ENCODE measurements around the gene SLC29A2. TPM values are rescaled to one million over a fixed set of nuclear protein-coding genes. Genes with fewer than 3 reads are reported as not detected.

SLC29A2 gene
- total RNA-seq, 1 experiment from 2014 or later = 30.3 TPM

DNA sequence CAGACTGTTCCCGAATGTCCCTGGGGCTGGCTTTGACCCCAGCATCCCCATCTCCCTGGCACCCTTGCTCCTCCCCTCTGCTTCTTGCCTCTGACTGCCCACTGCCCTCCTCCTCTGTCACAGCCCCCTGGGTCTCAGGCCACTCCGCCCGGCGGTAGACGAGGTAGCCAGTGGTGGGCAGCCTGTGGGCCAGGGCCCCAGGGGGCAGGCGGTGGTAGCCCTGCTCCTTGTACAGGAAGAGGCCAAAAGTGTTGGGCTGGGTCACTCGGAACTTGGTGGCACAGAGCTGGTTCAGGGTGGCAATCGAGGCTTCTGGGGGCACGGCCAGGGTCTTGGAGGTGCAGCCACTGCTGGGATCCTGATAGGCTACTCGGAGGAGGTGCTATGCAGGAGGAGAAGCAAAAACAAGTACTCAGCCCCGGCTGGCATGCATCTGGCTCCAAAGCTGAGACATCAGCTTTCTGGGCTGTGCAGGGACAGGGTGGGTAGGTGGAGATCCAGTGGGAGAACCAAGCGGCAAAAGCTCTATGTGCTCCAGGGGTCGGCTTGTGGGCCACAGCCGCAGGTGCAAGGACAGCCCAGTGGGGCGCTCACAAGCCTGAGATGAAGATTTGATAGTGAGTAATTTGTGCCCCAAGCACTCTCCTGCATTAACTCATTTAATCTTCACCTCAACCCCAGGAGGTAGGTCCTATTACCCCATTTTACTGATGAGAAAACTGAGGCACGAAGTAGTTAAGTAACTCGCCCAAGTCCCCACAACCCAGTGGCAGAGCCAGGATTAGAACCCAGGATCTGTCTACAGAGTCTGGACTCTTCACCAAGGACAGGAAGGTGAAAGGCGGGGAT is 39.0 kb downstream of the SLC29A2 start:
- no peak overlapping the region for H3K4me3 ChIP-seq (ENCODE audit: low read depth, low read length)
- no peak overlapping the region for H3K27ac Mint-ChIP-seq (ENCODE audit: unreplicated experiment)
- BruUV-seq (replicated peaks) = no TSS peak
- no peak overlapping the region for H3K4me3 Mint-ChIP-seq (ENCODE audit: unreplicated experiment)
- no peak for DNase-seq
- H3K9me3 ChIP-seq = no peaks in the 10 kb centered on the region
- CTCF ChIA-PET = interaction anchor here (1.1 to 2.0 kb wide), 2 partner anchors 20 to 43 kb away, joined by 3 to 8 read pairs; partner anchors contain the start of gene YIF1A
- TF ChIP-seq, protein P1, sequence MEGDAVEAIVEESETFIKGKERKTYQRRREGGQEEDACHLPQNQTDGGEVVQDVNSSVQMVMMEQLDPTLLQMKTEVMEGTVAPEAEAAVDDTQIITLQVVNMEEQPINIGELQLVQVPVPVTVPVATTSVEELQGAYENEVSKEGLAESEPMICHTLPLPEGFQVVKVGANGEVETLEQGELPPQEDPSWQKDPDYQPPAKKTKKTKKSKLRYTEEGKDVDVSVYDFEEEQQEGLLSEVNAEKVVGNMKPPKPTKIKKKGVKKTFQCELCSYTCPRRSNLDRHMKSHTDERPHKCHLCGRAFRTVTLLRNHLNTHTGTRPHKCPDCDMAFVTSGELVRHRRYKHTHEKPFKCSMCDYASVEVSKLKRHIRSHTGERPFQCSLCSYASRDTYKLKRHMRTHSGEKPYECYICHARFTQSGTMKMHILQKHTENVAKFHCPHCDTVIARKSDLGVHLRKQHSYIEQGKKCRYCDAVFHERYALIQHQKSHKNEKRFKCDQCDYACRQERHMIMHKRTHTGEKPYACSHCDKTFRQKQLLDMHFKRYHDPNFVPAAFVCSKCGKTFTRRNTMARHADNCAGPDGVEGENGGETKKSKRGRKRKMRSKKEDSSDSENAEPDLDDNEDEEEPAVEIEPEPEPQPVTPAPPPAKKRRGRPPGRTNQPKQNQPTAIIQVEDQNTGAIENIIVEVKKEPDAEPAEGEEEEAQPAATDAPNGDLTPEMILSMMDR (IDR thresholded peaks at IDR 0.05; ENCODE audit: insufficient read depth in 1 of 2, low read depth in 1 of 2, low read length in 1 of 2, severe bottlenecking in 1 of 2, unreplicated experiment in 1 of 2) = no peak
- H3K36me3 ChIP-seq (ENCODE audit: control insufficient read depth, insufficient read depth, low read length) = no peaks in the 10 kb centered on the region
- no peaks in the 10 kb centered on the region for H3K27me3 ChIP-seq (replicated peaks; ENCODE audit: control insufficient read depth, insufficient read depth, low read length)
- peaks cover 22% of the 10 kb centered on the region for H3K4me1 ChIP-seq
- H3K27me3 Mint-ChIP-seq (ENCODE audit: insufficient read depth, unreplicated experiment) = no peaks in the 10 kb centered on the region
- peaks cover 18% of the 10 kb centered on the region for H3K4me1 Mint-ChIP-seq (ENCODE audit: low read depth, unreplicated experiment)
- POLR2A ChIA-PET = no interaction called here
- H3K9me3 Mint-ChIP-seq (ENCODE audit: unreplicated experiment) = no peaks in the 10 kb centered on the region
- intact Hi-C loops (cut with micrococcal nuclease; ENCODE audit: unreplicated experiment) = no loop called here
- peaks cover 21% of the 10 kb centered on the region for H3K36me3 Mint-ChIP-seq (ENCODE audit: insufficient read depth, unreplicated experiment)

DNA sequence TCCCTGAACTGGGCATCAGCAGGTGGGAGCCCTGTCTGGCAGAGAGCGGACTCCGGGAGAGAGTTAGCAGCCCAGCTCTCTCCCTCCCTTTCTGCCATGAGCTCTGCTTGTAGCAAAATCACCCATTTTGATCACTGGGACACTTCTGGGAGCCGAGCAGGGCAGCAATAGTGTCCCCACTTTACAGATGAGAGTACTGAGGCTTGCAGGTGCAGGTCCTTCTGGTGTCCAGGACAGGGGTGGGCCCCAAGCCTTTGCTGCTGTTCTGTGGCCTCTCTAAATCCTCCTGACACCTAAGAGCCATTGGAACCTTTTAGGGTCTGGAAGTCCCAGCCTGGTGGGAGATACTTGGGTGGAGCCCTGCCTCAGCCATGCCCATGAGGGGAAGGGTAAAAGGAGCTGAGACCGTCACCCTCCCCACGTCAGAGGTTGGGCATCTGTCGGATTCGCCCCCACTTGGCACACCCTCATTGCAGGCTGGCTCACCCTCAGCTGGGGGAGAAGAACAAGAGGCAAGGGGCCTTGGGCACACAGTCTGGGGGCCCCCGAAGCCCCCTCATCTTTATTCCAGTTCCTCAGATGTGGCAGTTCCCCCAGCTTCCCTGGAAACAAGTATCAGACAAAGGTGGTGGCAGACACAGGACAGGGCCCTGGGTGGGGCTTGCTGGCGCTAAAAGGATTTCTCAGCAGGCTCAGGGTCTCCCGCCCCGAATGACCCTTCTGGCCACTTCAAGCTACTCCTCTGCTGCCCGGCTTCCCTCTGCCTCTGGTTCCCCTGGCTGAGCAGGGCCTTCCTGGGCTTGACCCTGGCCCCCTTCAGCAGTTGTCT is 39.8 kb downstream of the SLC29A2 start:
- Mint-ChIP-seq H3K4me1 (ENCODE audit: low read depth, unreplicated experiment) (peaks cover 24% of the 10 kb centered on the region), H3K36me3 (ENCODE audit: insufficient read depth, unreplicated experiment) (peaks cover 21% of the 10 kb centered on the region), H3K27ac (ENCODE audit: unreplicated experiment) (no peak overlapping the region), H3K27me3 (ENCODE audit: insufficient read depth, unreplicated experiment) (no peaks in the 10 kb centered on the region), H3K9me3 (ENCODE audit: unreplicated experiment) (no peaks in the 10 kb centered on the region), H3K4me3 (ENCODE audit: unreplicated experiment) (no peak overlapping the region)
- Histone ChIP-seq H3K4me1 (peaks cover 28% of the 10 kb centered on the region), H3K27me3 (replicated peaks; ENCODE audit: control insufficient read depth, insufficient read depth, low read length) (no peaks in the 10 kb centered on the region), H3K9me3 (no peaks in the 10 kb centered on the region), H3K36me3 (ENCODE audit: control insufficient read depth, insufficient read depth, low read length) (no peaks in the 10 kb centered on the region), H3K4me3 (ENCODE audit: low read depth, low read length) (no peak overlapping the region)
- TF ChIP-seq, protein P1 (IDR thresholded peaks at IDR 0.05; ENCODE audit: insufficient read depth in 1 of 2, low read depth in 1 of 2, low read length in 1 of 2, severe bottlenecking in 1 of 2, unreplicated experiment in 1 of 2) = no peak
- no peak for DNase-seq
- POLR2A ChIA-PET = no interaction called here
- intact Hi-C loops (cut with micrococcal nuclease; ENCODE audit: unreplicated experiment) = no loop called here
- CTCF ChIA-PET = interaction anchor here (1.1 to 2.0 kb wide), 2 partner anchors 19 to 43 kb away, joined by 3 to 8 read pairs; partner anchors contain the start of gene YIF1A
- BruUV-seq (replicated peaks) = no TSS peak

DNA sequence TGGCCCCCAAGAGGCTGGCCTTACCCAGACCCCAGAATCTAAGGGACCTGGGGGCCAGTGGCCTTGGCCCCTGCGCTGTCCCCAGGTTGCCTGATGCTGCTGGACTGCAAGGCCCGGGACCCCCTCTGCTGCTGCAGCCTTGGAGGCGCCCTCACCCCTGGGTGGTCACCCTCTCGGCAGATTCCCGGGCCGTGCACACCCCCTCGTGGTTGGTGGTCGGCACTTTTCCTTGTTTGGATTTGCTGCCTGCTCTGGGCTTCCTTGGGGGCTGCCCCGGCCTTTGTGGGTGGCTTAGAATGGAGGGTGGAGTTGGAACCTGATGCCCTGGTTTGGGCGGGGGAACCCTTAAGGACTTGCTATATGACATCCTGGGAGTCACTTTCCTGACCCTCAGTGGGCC is 40.6 kb downstream of the SLC29A2 start:
- H3K27ac Mint-ChIP-seq (ENCODE audit: unreplicated experiment) = no peak overlapping the region
- Histone ChIP-seq H3K4me1 (peaks cover 28% of the 10 kb centered on the region), H3K36me3 (ENCODE audit: control insufficient read depth, insufficient read depth, low read length) (no peaks in the 10 kb centered on the region), H3K4me3 (ENCODE audit: low read depth, low read length) (no peak overlapping the region), H3K9me3 (no peaks in the 10 kb centered on the region), H3K27me3 (replicated peaks; ENCODE audit: control insufficient read depth, insufficient read depth, low read length) (no peaks in the 10 kb centered on the region)
- peaks cover 14% of the 10 kb centered on the region for H3K36me3 Mint-ChIP-seq (ENCODE audit: insufficient read depth, unreplicated experiment)
- no peaks in the 10 kb centered on the region for H3K9me3 Mint-ChIP-seq (ENCODE audit: unreplicated experiment)
- DNase-seq = no peak
- peaks cover 17% of the 10 kb centered on the region for H3K4me1 Mint-ChIP-seq (ENCODE audit: low read depth, unreplicated experiment)
- no peak overlapping the region for H3K4me3 Mint-ChIP-seq (ENCODE audit: unreplicated experiment)
- H3K27me3 Mint-ChIP-seq (ENCODE audit: insufficient read depth, unreplicated experiment) = no peaks in the 10 kb centered on the region
- TF ChIP-seq, protein P1 (IDR thresholded peaks at IDR 0.05; ENCODE audit: insufficient read depth in 1 of 2, low read depth in 1 of 2, low read length in 1 of 2, severe bottlenecking in 1 of 2, unreplicated experiment in 1 of 2) = no peak
- intact Hi-C loops (cut with micrococcal nuclease; ENCODE audit: unreplicated experiment) = no loop called here
- BruUV-seq (replicated peaks) = no TSS peak
- ChIA-PET POLR2A (no interaction called here), CTCF (interaction anchor here (0.6 to 2.0 kb wide), 2 partner anchors 14 to 19 kb away, joined by 3 to 8 read pairs; partner anchors contain the start of gene CD248)

Measured in Caco-2 (cell line).